Neural crest cell (in vitro differentiated cells): Measurements from ENCODE around the gene SCFD1. TPM values are rescaled to one million over a fixed set of nuclear protein-coding genes. Genes with fewer than 3 reads are reported as not detected.
"Not testable (repeated sequence)": the region's sequence is repeated elsewhere in the genome, so short reads cannot be mapped to it uniquely, and the experiment has no call there.

Experiments
- DNase-seq: peaks from one replicate; pipeline ENCODE4 v3.0.0; 2021; ENCODE audit warnings: low read depth, mixed read lengths, low spot score
- H3K27ac Mint-ChIP-seq: one replicate; pipeline ENCODE4 v1.8.0; 2021; ENCODE audit warnings: mild to moderate bottlenecking, mixed read lengths; ENCODE audit not compliant: unreplicated experiment
- H3K27me3 Mint-ChIP-seq: 2 replicates; pipeline ENCODE4 v1.8.0; 2021; ENCODE audit warnings: low read depth, mild to moderate bottlenecking, mixed read lengths
- H3K36me3 Mint-ChIP-seq: 2 replicates; pipeline ENCODE4 v1.8.0; 2021; ENCODE audit warnings: low read depth, mild to moderate bottlenecking, mixed read lengths
- H3K4me1 Mint-ChIP-seq: 2 replicates; pipeline ENCODE4 v1.8.0; 2021; ENCODE audit warnings: mixed read lengths
- H3K4me3 Mint-ChIP-seq: one replicate; pipeline ENCODE4 v1.8.0; 2021; ENCODE audit warnings: mild to moderate bottlenecking, mixed read lengths
- H3K9me3 Mint-ChIP-seq: 2 replicates; pipeline ENCODE4 v1.8.0; 2021; ENCODE audit warnings: mixed read lengths
- CTCF ChIP-seq: fragments of 200-600 bp; sonication (generic); conservative IDR thresholded peaks from 2 replicates; pipeline ENCODE4 v1.5.0; 2021; ENCODE audit warnings: antibody characterized with exemption, mild to moderate bottlenecking
- total RNA-seq: library from RNA; stranded (reverse); gene quantifications from 2 replicates; pipeline ENCODE4 v1.2.1, GENCODE V29; 2021

The SCFD1 gene
- total RNA-seq, 1 donor from 2014 or later, result 63.4 TPM

- peaks cover 3% of the 10 kb centered on the region for H3K9me3 Mint-ChIP-seq
- no peak for TF ChIP-seq CTCF
- DNase-seq, result no peak
- no peak overlapping the region for H3K4me3 Mint-ChIP-seq
- H3K4me1 Mint-ChIP-seq, result no peaks in the 10 kb centered on the region
- no peaks in the 10 kb centered on the region for H3K27me3 Mint-ChIP-seq
- H3K36me3 Mint-ChIP-seq, result peaks cover 24% of the 10 kb centered on the region
- H3K27ac Mint-ChIP-seq, result no peak overlapping the region
Observed at GRCh38 chr14:30680036-30680435, 57.9 kb downstream of the SCFD1 start.

- DNase-seq, H3K4me3 Mint-ChIP-seq, H3K9me3 Mint-ChIP-seq, H3K4me1 Mint-ChIP-seq, H3K27me3 Mint-ChIP-seq, H3K27ac Mint-ChIP-seq: not testable (repeated sequence)
- H3K36me3 Mint-ChIP-seq, result peaks cover 20% of the 10 kb centered on the region
Observed at GRCh38 chr14:30680776-30681175, 58.7 kb downstream of the SCFD1 start.

GRCh38 chr14:30681752-30682355 lies 59.7 kb downstream of the SCFD1 start:
- DNase-seq, result no peak
- Mint-ChIP-seq H3K27me3 (no peaks in the 10 kb centered on the region), H3K4me3 (no peak overlapping the region), H3K27ac (no peak overlapping the region), H3K36me3 (peaks cover 16% of the 10 kb centered on the region), H3K4me1 (no peaks in the 10 kb centered on the region), H3K9me3 (peaks cover 3% of the 10 kb centered on the region)
- peak; percentile 60 for TF ChIP-seq CTCF

GRCh38 chr14:30690487-30691355 lies 68.6 kb downstream of the SCFD1 start:
- peak; percentile 60 for TF ChIP-seq CTCF
- peak overlapping the region; percentile 93 for H3K4me3 Mint-ChIP-seq
- peaks cover 15% of the 10 kb centered on the region for H3K4me1 Mint-ChIP-seq
- H3K9me3 Mint-ChIP-seq, H3K27me3 Mint-ChIP-seq, H3K36me3 Mint-ChIP-seq: not testable (repeated sequence)
- H3K27ac Mint-ChIP-seq, result peak overlapping the region; percentile 94
- peak; percentile 36 for DNase-seq

GRCh38 chr14:30691751-30692398 lies 69.8 kb downstream of the SCFD1 start:
- DNase-seq, result no peak
- Mint-ChIP-seq H3K9me3 (no peaks in the 10 kb centered on the region), H3K4me3 (peak overlapping the region; percentile 93), H3K27ac (no peak overlapping the region), H3K36me3 (peaks cover 8% of the 10 kb centered on the region), H3K27me3 (no peaks in the 10 kb centered on the region), H3K4me1 (peaks cover 15% of the 10 kb centered on the region)
- no peak for TF ChIP-seq CTCF
